HEK293 (cell line): ENCODE measurements around the gene HIRA.

Experiments
- BCL11B ChIP-seq: fragments of 450-650 bp; formaldehyde crosslinking; IDR thresholded peaks from 2 replicates; pipeline ENCODE4 v1.5.1; 2016; ENCODE audit warnings: low read depth, missing biosample characterization, missing genetic modification characterization
- EGR2 ChIP-seq: fragments of 450-650 bp; formaldehyde crosslinking; IDR thresholded peaks from 2 replicates; pipeline ENCODE4 v1.5.1; 2016; ENCODE audit warnings: low read depth, missing biosample characterization, missing genetic modification characterization
- KLF8 ChIP-seq: fragments of 450-650 bp; formaldehyde crosslinking; IDR thresholded peaks from 2 replicates; pipeline ENCODE4 v1.5.1; 2016; ENCODE audit warnings: missing biosample characterization, missing genetic modification characterization
- MEIS1 ChIP-seq: sonication (generic); formaldehyde crosslinking; IDR thresholded peaks from 2 replicates; pipeline ENCODE4 v1.8.1; 2022; ENCODE audit warnings: missing genetic modification reagents, mild to moderate bottlenecking, borderline replicate concordance
- OVOL3 ChIP-seq: fragments of 450-650 bp; formaldehyde crosslinking; IDR thresholded peaks from 2 replicates; pipeline ENCODE4 v1.5.1; 2016; ENCODE audit warnings: missing biosample characterization, missing genetic modification characterization
- SP3 ChIP-seq: fragments of 450-650 bp; formaldehyde crosslinking; IDR thresholded peaks from 2 replicates; pipeline ENCODE4 v1.5.1; 2016; ENCODE audit warnings: missing biosample characterization, missing genetic modification characterization
- WT1 ChIP-seq: fragments of 450-650 bp; formaldehyde crosslinking; IDR thresholded peaks from 2 replicates; pipeline ENCODE4 v1.5.1; 2016; ENCODE audit warnings: missing biosample characterization, missing genetic modification characterization
- ZBTB1 ChIP-seq: fragments of 450-650 bp; formaldehyde crosslinking; IDR thresholded peaks from 2 replicates; pipeline ENCODE4 v1.5.1; 2016; ENCODE audit warnings: missing biosample characterization, missing genetic modification characterization
- ZBTB26 ChIP-seq: fragments of 450-650 bp; formaldehyde crosslinking; optimal IDR thresholded peaks from 2 replicates; pipeline ENCODE3; 2016; ENCODE audit warnings: missing biosample characterization, mild to moderate bottlenecking, missing genetic modification characterization
- ZBTB44 ChIP-seq: fragments of 450-650 bp; IDR thresholded peaks from 2 replicates; pipeline ENCODE4 v1.5.1; 2018; ENCODE audit warnings: missing biosample characterization, mild to moderate bottlenecking, missing genetic modification characterization
- ZEB2 ChIP-seq: fragments of 450-650 bp; formaldehyde crosslinking; IDR thresholded peaks from 2 replicates; pipeline ENCODE4 v1.5.1; 2016; ENCODE audit warnings: missing biosample characterization, missing genetic modification characterization
- ZFP3 ChIP-seq: fragments of 450-650 bp; formaldehyde crosslinking; IDR thresholded peaks from 2 replicates; pipeline ENCODE4 v1.5.1; 2016; ENCODE audit warnings: low read depth, missing biosample characterization, missing genetic modification characterization
- ZNF112 ChIP-seq: fragments of 450-650 bp; formaldehyde crosslinking; IDR thresholded peaks from 2 replicates; pipeline ENCODE4 v1.5.0; 2017; ENCODE audit warnings: missing biosample characterization, missing genetic modification characterization
- ZNF146 ChIP-seq: fragments of 450-650 bp; formaldehyde crosslinking; IDR thresholded peaks from 2 replicates; pipeline ENCODE4 v1.5.1; 2016; ENCODE audit warnings: missing biosample characterization, missing genetic modification characterization
- ZNF148 ChIP-seq: fragments of 450-650 bp; formaldehyde crosslinking; IDR thresholded peaks from 2 replicates; pipeline ENCODE4 v1.5.0; 2017; ENCODE audit warnings: missing biosample characterization, missing genetic modification characterization, borderline replicate concordance
- ZNF18 ChIP-seq: fragments of 450-650 bp; formaldehyde crosslinking; IDR thresholded peaks from 2 replicates; pipeline ENCODE4 v1.5.1; 2016; ENCODE audit warnings: missing biosample characterization, missing genetic modification characterization
- ZNF335 ChIP-seq: fragments of 450-650 bp; formaldehyde crosslinking; conservative IDR thresholded peaks from 2 replicates; pipeline ENCODE4 v1.5.1; 2016; ENCODE audit warnings: missing biosample characterization, missing genetic modification characterization
- ZNF341 ChIP-seq: fragments of 450-650 bp; formaldehyde crosslinking; IDR thresholded peaks from 2 replicates; pipeline ENCODE4; 2016; ENCODE audit warnings: low read depth, missing biosample characterization, missing genetic modification characterization
- ZNF391 ChIP-seq: fragments of 450-650 bp; formaldehyde crosslinking; IDR thresholded peaks from 2 replicates; pipeline ENCODE4 v1.5.1; 2016; ENCODE audit warnings: low read depth, missing biosample characterization, missing genetic modification characterization, borderline replicate concordance
- ZNF398 ChIP-seq: fragments of 450-650 bp; formaldehyde crosslinking; IDR thresholded peaks from 2 replicates; pipeline ENCODE4 v1.5.1; 2017; ENCODE audit warnings: missing biosample characterization, missing genetic modification characterization
- ZNF514 ChIP-seq: fragments of 450-650 bp; formaldehyde crosslinking; IDR thresholded peaks from 2 replicates; pipeline ENCODE4 v1.5.1; 2016; ENCODE audit warnings: missing biosample characterization, missing genetic modification characterization
- ZNF610 ChIP-seq: fragments of 450-650 bp; formaldehyde crosslinking; IDR thresholded peaks from 2 replicates; pipeline ENCODE4 v1.5.1; 2016; ENCODE audit warnings: missing biosample characterization, missing genetic modification characterization, borderline replicate concordance
- ZNF660 ChIP-seq: fragments of 450-650 bp; IDR thresholded peaks from 2 replicates; pipeline ENCODE4 v1.5.1; 2018; ENCODE audit warnings: missing biosample characterization, mild to moderate bottlenecking, missing genetic modification characterization
- ZNF677 ChIP-seq: fragments of 450-650 bp; IDR thresholded peaks from 2 replicates; pipeline ENCODE4 v1.5.0; 2018; ENCODE audit warnings: missing biosample characterization, mild to moderate bottlenecking, missing genetic modification characterization, moderate library complexity
- ZNF747 ChIP-seq: fragments of 450-650 bp; formaldehyde crosslinking; IDR thresholded peaks from 2 replicates; pipeline ENCODE4 v1.5.1; 2016; ENCODE audit warnings: missing biosample characterization, missing genetic modification characterization
- ZSCAN18 ChIP-seq: fragments of 450-650 bp; formaldehyde crosslinking; IDR thresholded peaks from 2 replicates; pipeline ENCODE4 v1.5.1; 2016; ENCODE audit warnings: missing biosample characterization, missing genetic modification characterization

HIRA gene

GRCh38 chr22:19447330-19448075 is 16.0 kb upstream of the HIRA start, which contains the start of gene C22orf39 (continued):
- TF ChIP-seq ZNF148 (tag by site-specific recombination) (no peak), ZNF398 (tag by site-specific recombination) (no peak), ZNF112 (tag by site-specific recombination) (no peak), OVOL3 (tag by site-specific recombination) (peak; percentile 55; the same call in 1 of the 2 replicates), EGR2 (no peak), ZBTB44 (tag by site-specific recombination) (no peak), ZNF341 (peak; percentile 73), MEIS1 (CRISPR knock-in tag) (no peak), ZNF335 (tag by site-specific recombination) (peak; percentile 76), ZBTB26 (tag by site-specific recombination) (peak; percentile 94), ZBTB1 (tag by site-specific recombination) (no peak), ZNF18 (tag by site-specific recombination) (no peak), ZNF610 (0 out of 2 replicates have a peak, but pooled peaks have one; percentile 49), SP3 (tag by site-specific recombination) (peak; percentile 67), WT1 (tag by site-specific recombination) (0 out of 2 replicates have a peak, but pooled peaks have one; percentile 14), ZSCAN18 (tag by site-specific recombination) (no peak), ZNF514 (tag by site-specific recombination) (no peak), ZNF146 (tag by site-specific recombination) (no peak), ZNF677 (tag by site-specific recombination) (0 out of 2 replicates have a peak, but pooled peaks have one; percentile 7), BCL11B (tag by site-specific recombination) (peak; percentile 84; the same call in 1 of the 2 replicates), KLF8 (tag by site-specific recombination) (peak; percentile 52), ZEB2 (tag by site-specific recombination) (peak; percentile 86), ZNF391 (no peak), ZNF747 (no peak), ZFP3 (tag by site-specific recombination) (no peak), ZNF660 (tag by site-specific recombination) (peak; percentile 39; the same call in 1 of the 2 replicates)
